Ovary (tissue), 3 donors: Measurements from ENCODE around the gene VWA2.

Source experiments
- EP300 ChIP-seq: sonication (generic); formaldehyde crosslinking; IDR thresholded peaks from one replicate; pipeline ENCODE4 v1.6.1; 2017; ENCODE audit warnings: antibody characterized with exemption
- POLR2A ChIP-seq: fragments of 450-650 bp; IDR thresholded peaks from one replicate; pipeline ENCODE4 v1.6.1; 2017; ENCODE audit warnings: antibody characterized with exemption, mild to moderate bottlenecking, moderate library complexity
- TF ChIP-seq, protein P1 (sequence below), 3 donors: fragments of 450-650 bp in 2 of 3; fragments of 200-600 bp in 1 of 3; IDR thresholded peaks; one replicate each; pipeline versions ENCODE4 v1.5.1 to v1.8.0; 2016 to 2022; ENCODE audit warnings: antibody characterized with exemption in 3 of 3, mild to moderate bottlenecking in 1 of 3
- donor health status: DM: no; HTN: no; CAD: no.

DNA sequence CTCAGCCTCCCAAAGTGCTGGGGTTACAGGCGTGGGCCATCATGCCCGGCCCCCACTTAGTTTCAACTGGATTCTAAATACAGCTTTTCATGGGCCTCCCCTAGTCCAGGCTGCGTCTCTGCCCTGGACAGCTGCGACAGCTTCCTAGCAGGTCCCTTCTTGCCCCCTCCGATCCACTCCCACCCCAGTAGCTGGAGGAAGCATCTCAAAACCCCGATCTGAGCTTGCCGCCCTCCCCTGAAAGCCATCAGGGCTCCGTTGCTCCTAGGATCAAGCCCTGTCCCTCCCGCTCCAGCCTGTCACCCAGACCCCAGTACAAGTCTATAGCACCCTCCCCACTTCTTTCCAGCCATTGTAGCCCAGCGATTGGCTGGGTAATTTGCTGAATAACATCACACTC is 64.5 kb downstream of the VWA2 start:
- TF ChIP-seq, protein P1, sequence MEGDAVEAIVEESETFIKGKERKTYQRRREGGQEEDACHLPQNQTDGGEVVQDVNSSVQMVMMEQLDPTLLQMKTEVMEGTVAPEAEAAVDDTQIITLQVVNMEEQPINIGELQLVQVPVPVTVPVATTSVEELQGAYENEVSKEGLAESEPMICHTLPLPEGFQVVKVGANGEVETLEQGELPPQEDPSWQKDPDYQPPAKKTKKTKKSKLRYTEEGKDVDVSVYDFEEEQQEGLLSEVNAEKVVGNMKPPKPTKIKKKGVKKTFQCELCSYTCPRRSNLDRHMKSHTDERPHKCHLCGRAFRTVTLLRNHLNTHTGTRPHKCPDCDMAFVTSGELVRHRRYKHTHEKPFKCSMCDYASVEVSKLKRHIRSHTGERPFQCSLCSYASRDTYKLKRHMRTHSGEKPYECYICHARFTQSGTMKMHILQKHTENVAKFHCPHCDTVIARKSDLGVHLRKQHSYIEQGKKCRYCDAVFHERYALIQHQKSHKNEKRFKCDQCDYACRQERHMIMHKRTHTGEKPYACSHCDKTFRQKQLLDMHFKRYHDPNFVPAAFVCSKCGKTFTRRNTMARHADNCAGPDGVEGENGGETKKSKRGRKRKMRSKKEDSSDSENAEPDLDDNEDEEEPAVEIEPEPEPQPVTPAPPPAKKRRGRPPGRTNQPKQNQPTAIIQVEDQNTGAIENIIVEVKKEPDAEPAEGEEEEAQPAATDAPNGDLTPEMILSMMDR (IDR thresholded peaks at IDR 0.05): no peak
- no peak for TF ChIP-seq EP300
- no peak for TF ChIP-seq POLR2A
